HepG2 (cell line): ENCODE results near the gene ADAM8. TPM values are rescaled to one million over a fixed set of nuclear protein-coding genes. Genes with fewer than 3 reads are reported as not detected.

Experiments used
- CENPT ChIP-seq: sonication (generic); formaldehyde crosslinking; IDR thresholded peaks from 2 replicates; pipeline ENCODE4 v1.8.0; 2022; ENCODE audit warnings: low read depth, mild to moderate bottlenecking, moderate library complexity, missing genetic modification reagents
- FOSL1 ChIP-seq: sonication (generic); formaldehyde crosslinking; IDR thresholded peaks from 2 replicates; pipeline ENCODE4 v1.9.0; 2021; ENCODE audit warnings: missing genetic modification reagents, borderline replicate concordance
- GFI1 ChIP-seq: sonication (generic); formaldehyde crosslinking; IDR thresholded peaks from 2 replicates; pipeline ENCODE4 v1.5.0; 2020; ENCODE audit warnings: missing genetic modification reagents, mild to moderate bottlenecking, borderline replicate concordance
- GMEB1 ChIP-seq: sonication (generic); formaldehyde crosslinking; IDR thresholded peaks from 2 replicates; pipeline ENCODE4 v1.5.1; 2020; ENCODE audit warnings: missing genetic modification reagents, mild to moderate bottlenecking, borderline replicate concordance
- HNF4G ChIP-seq, 2 experiments: sonication (generic) in 1 of 2; formaldehyde crosslinking in 1 of 2; IDR thresholded peaks; 2 replicates each; pipeline versions ENCODE4 v1.4.0 to v1.6.1; 2011 to 2020; ENCODE audit warnings: borderline replicate concordance in 2 of 2, low read depth in 2 of 2, mild to moderate bottlenecking in 2 of 2, low read length in 1 of 2, missing genetic modification reagents in 1 of 2, moderate library complexity in 1 of 2
- HOXD1 ChIP-seq: sonication (generic); formaldehyde crosslinking; IDR thresholded peaks from 2 replicates; pipeline ENCODE4 v1.5.0; 2020; ENCODE audit warnings: missing genetic modification reagents
- NFKBIZ ChIP-seq: IDR thresholded peaks from 2 replicates; pipeline ENCODE4 v1.6.1; 2018; ENCODE audit warnings: missing genetic modification reagents, missing compliant biosample characterization
- NR2F2 ChIP-seq: IDR thresholded peaks from 2 replicates; pipeline ENCODE4 v1.6.1; 2012; ENCODE audit warnings: low read depth, inconsistent platforms, borderline replicate concordance
- SMC3 ChIP-seq: IDR thresholded peaks from 2 replicates; pipeline ENCODE4 v1.6.1; 2011; ENCODE audit warnings: low read length, improper control_type of control experiment
- THRA ChIP-seq: sonication (generic); formaldehyde crosslinking; IDR thresholded peaks from 2 replicates; pipeline ENCODE4 v1.4.0; 2020; ENCODE audit warnings: missing genetic modification reagents, borderline replicate concordance
- ZC3H13 ChIP-seq: sonication (generic); formaldehyde crosslinking; IDR thresholded peaks from 2 replicates; pipeline ENCODE4 v1.8.1; 2023; ENCODE audit warnings: mild to moderate bottlenecking, missing genetic modification reagents, moderate library complexity
- ZFP82 ChIP-seq: sonication (generic); formaldehyde crosslinking; IDR thresholded peaks from 2 replicates; pipeline ENCODE4 v1.5.1; 2020; ENCODE audit warnings: mild to moderate bottlenecking, missing genetic modification reagents, borderline replicate concordance
- ZNF143 ChIP-seq: sonication (generic); formaldehyde crosslinking; IDR thresholded peaks from 2 replicates; pipeline ENCODE4 v1.4.0; 2020; ENCODE audit warnings: missing genetic modification reagents
- ZNF557 ChIP-seq: sonication (generic); formaldehyde crosslinking; IDR thresholded peaks from 2 replicates; pipeline ENCODE4 v1.4.0; 2020; ENCODE audit warnings: missing genetic modification reagents
- ZNF687 ChIP-seq: sonication (generic); formaldehyde crosslinking; IDR thresholded peaks from 2 replicates; pipeline ENCODE4 v1.5.1; 2020; ENCODE audit warnings: mild to moderate bottlenecking, missing genetic modification reagents, moderate library complexity
- polyA plus RNA-seq, 8 experiments: library from polyadenylated mRNA; depleted of rRNA in 3 of 8; stranded (reverse) in 7 of 8; unstranded in 1 of 8; fragments of >200 nt; fragmentation: Illumina TruSeq in 4 of 8; extraction: Trizol in 4 of 8; gene quantifications; 2 replicates each; pipeline versions ENCODE4 v1.2.1 to v1.2.3, GENCODE V29; 2011 to 2016; ENCODE audit warnings: low read depth in 4 of 8, missing spikeins in 1 of 8, mixed read lengths in 1 of 8; ENCODE audit not compliant: insufficient read depth in 1 of 8
- total RNA-seq, 5 experiments: library from RNA; depleted of rRNA; stranded (reverse); fragments of >200 nt; fragmentation: Illumina TruSeq; extraction: Trizol; gene quantifications; 2 replicates each; pipeline ENCODE4 v1.2.3, GENCODE V29; 2016; ENCODE audit warnings: low read depth in 1 of 5

The ADAM8 gene
- total and polyA plus RNA-seq, 2 of the 13 experiments (the other 11 are each of a cell fraction or from before 2014, with no cell fraction given): 0.24 to 0.93 TPM

- peak; percentile 61; the same call in 1 of the 2 replicates for TF ChIP-seq ZNF687
- TF ChIP-seq FOSL1 (CRISPR knock-in tag): no peak
- TF ChIP-seq GFI1 (CRISPR knock-in tag): no peak
- TF ChIP-seq HOXD1 (CRISPR knock-in tag): no peak
- no peak for TF ChIP-seq SMC3
- TF ChIP-seq NFKBIZ (CRISPR knock-in tag): no peak
- TF ChIP-seq THRA (CRISPR knock-in tag): peak; percentile 42; the same call in 1 of the 2 replicates
- no peak for TF ChIP-seq ZNF143 (CRISPR knock-in tag)
- no peak for TF ChIP-seq ZNF557 (CRISPR knock-in tag)
- peak; percentile 57; the same call in 1 of the 2 replicates for TF ChIP-seq NR2F2
- TF ChIP-seq CENPT (CRISPR knock-in tag): no peak
- TF ChIP-seq GMEB1 (CRISPR knock-in tag): no peak
- no peak; the same call in 1 of the 2 replicates for TF ChIP-seq HNF4G (IDR thresholded peaks at IDR 0.05; ENCODE audit: borderline replicate concordance, low read depth, low read length)
- TF ChIP-seq HNF4G (CRISPR knock-in tag; IDR thresholded peaks at IDR 0.05; ENCODE audit: borderline replicate concordance, low read depth): no peak
- TF ChIP-seq ZC3H13 (CRISPR knock-in tag): no peak
- TF ChIP-seq ZFP82 (CRISPR knock-in tag): no peak
Measured at GRCh38 chr10:133277993-133278576, 1.4 kb upstream of the ADAM8 start (continued).
